ENCODE results near the gene PIGM.

GRCh38 chr1:160004425-160004824, 27.4 kb downstream of the PIGM start:
- TF ChIP-seq, protein P1, sequence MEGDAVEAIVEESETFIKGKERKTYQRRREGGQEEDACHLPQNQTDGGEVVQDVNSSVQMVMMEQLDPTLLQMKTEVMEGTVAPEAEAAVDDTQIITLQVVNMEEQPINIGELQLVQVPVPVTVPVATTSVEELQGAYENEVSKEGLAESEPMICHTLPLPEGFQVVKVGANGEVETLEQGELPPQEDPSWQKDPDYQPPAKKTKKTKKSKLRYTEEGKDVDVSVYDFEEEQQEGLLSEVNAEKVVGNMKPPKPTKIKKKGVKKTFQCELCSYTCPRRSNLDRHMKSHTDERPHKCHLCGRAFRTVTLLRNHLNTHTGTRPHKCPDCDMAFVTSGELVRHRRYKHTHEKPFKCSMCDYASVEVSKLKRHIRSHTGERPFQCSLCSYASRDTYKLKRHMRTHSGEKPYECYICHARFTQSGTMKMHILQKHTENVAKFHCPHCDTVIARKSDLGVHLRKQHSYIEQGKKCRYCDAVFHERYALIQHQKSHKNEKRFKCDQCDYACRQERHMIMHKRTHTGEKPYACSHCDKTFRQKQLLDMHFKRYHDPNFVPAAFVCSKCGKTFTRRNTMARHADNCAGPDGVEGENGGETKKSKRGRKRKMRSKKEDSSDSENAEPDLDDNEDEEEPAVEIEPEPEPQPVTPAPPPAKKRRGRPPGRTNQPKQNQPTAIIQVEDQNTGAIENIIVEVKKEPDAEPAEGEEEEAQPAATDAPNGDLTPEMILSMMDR (IDR thresholded peaks at IDR 0.05), result no peak
- TF ChIP-seq POLR2A (IDR thresholded peaks at IDR 0.05), result no peak

All from lower leg skin (tissue), 3 donors.